Measurements from ENCODE around the gene ELL2.

GRCh38 chr5:95878417-95879323, 83.0 kb downstream of the ELL2 start:
- TF ChIP-seq CREB5 (CRISPR knock-in tag; IDR thresholded peaks at IDR 0.05; ENCODE audit: low read depth) (no peak), OSR1 (CRISPR knock-in tag; IDR thresholded peaks at IDR 0.05) (no peak), SNAI2 (CRISPR knock-in tag; IDR thresholded peaks at IDR 0.05) (no peak), BACH2 (CRISPR knock-in tag; IDR thresholded peaks at IDR 0.05; ENCODE audit: borderline replicate concordance) (no peak), TOX (CRISPR knock-in tag; IDR thresholded peaks at IDR 0.05; ENCODE audit: borderline replicate concordance) (no peak), ZC3H10 (CRISPR knock-in tag; IDR thresholded peaks at IDR 0.05) (no peak), ARNTL (CRISPR knock-in tag; IDR thresholded peaks at IDR 0.05; ENCODE audit: borderline replicate concordance, low read depth) (no peak), TSHZ2 (CRISPR knock-in tag; IDR thresholded peaks at IDR 0.05) (no peak), PPARA (CRISPR knock-in tag; IDR thresholded peaks at IDR 0.05; ENCODE audit: borderline replicate concordance) (no peak), RARB (CRISPR knock-in tag; IDR thresholded peaks at IDR 0.05) (no peak)
- TF ChIP-seq, protein P1, sequence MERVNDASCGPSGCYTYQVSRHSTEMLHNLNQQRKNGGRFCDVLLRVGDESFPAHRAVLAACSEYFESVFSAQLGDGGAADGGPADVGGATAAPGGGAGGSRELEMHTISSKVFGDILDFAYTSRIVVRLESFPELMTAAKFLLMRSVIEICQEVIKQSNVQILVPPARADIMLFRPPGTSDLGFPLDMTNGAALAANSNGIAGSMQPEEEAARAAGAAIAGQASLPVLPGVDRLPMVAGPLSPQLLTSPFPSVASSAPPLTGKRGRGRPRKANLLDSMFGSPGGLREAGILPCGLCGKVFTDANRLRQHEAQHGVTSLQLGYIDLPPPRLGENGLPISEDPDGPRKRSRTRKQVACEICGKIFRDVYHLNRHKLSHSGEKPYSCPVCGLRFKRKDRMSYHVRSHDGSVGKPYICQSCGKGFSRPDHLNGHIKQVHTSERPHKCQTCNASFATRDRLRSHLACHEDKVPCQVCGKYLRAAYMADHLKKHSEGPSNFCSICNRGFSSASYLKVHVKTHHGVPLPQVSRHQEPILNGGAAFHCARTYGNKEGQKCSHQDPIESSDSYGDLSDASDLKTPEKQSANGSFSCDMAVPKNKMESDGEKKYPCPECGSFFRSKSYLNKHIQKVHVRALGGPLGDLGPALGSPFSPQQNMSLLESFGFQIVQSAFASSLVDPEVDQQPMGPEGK (CRISPR knock-in tag; IDR thresholded peaks at IDR 0.05; ENCODE audit: borderline replicate concordance) = no peak
